MCF 10A (cell line): ENCODE results near the gene NUDT17. TPM values are rescaled to one million over a fixed set of nuclear protein-coding genes. Genes with fewer than 3 reads are reported as not detected.
"Not testable (repeated sequence)": the region's sequence is repeated elsewhere in the genome, so short reads cannot be mapped to it uniquely, and the experiment has no call there.

Experiments
- BruUV-seq: library from RNA; stranded (reverse); fragments of 400-500 nt; replicated peaks from 2 replicates; lab custom pipeline; 2021; lab: Mats Ljungman, UMichigan
- CTCF ChIA-PET: fragments of 300-600 bp; sonication (Branson Sonifier 250); formaldehyde crosslinking; extraction: SDS; loops from one replicate; lab custom pipeline; 2021; ENCODE audit warnings: antibody characterized with exemption, inconsistent platforms; lab: Yijun Ruan, JAX
- POLR2A ChIA-PET: fragments of 300-600, 350-650 bp; sonication (Branson Sonifier 250); formaldehyde crosslinking; extraction: SDS; loops from one replicate; lab custom pipeline; 2020; ENCODE audit warnings: antibody characterized with exemption, inconsistent platforms; lab: Yijun Ruan, JAX
- DNase-seq: peaks from one replicate; pipeline ENCODE4 v3.0.0-alpha.2; 2018; ENCODE audit not compliant: unreplicated experiment
- H3K27ac Mint-ChIP-seq: one replicate; pipeline ENCODE4 v1.8.0; 2022; ENCODE audit warnings: mild to moderate bottlenecking, low read depth, mixed read lengths; ENCODE audit not compliant: unreplicated experiment
- H3K27me3 Mint-ChIP-seq: one replicate; pipeline ENCODE4 v1.8.0; 2022; ENCODE audit warnings: mixed read lengths; ENCODE audit not compliant: insufficient read depth, unreplicated experiment
- H3K36me3 Mint-ChIP-seq: one replicate; pipeline ENCODE4 v1.8.0; 2022; ENCODE audit warnings: mild to moderate bottlenecking, moderate library complexity, mixed read lengths; ENCODE audit not compliant: insufficient read depth, unreplicated experiment
- H3K4me1 Mint-ChIP-seq: one replicate; pipeline ENCODE4 v1.8.0; 2022; ENCODE audit warnings: mixed read lengths; ENCODE audit not compliant: insufficient read depth, unreplicated experiment
- H3K4me3 Mint-ChIP-seq: one replicate; pipeline ENCODE4 v1.8.0; 2022; ENCODE audit warnings: mild to moderate bottlenecking, moderate library complexity, mixed read lengths; ENCODE audit not compliant: unreplicated experiment
- H3K9me3 Mint-ChIP-seq: one replicate; pipeline ENCODE4 v1.8.0; 2022; ENCODE audit warnings: mixed read lengths; ENCODE audit not compliant: unreplicated experiment
- CTCF ChIP-seq: fragments of 200-600 bp; IDR thresholded peaks from one replicate; pipeline ENCODE4 v1.8.0; 2022; ENCODE audit warnings: antibody characterized with exemption, mild to moderate bottlenecking; ENCODE audit not compliant: unreplicated experiment
- intact Hi-C: fragments of 100-400 bp; cut with micrococcal nuclease; formaldehyde crosslinking; loops from 2 replicates; pipeline ENCODE4 v1.14.1; 2022
- total RNA-seq: library from RNA; stranded (reverse); gene quantifications from 2 replicates; pipeline ENCODE4 v1.2.3, GENCODE V29; 2022

The NUDT17 gene
- total RNA-seq, 1 experiment from 2014 or later = 4.6 TPM

GRCh38 chr1:145804235-145805045 lies 41.0 kb upstream of the NUDT17 start:
- no peak for DNase-seq
- no peak for TF ChIP-seq CTCF
- H3K27ac Mint-ChIP-seq = no peak overlapping the region
- intact Hi-C loops = no loop called here
- ChIA-PET CTCF (interaction anchor here (0.9 to 1.7 kb wide), 4 partner anchors 10 to 84 kb away, joined by 3 to 6 read pairs (median 4); no protein-coding TSS in a partner anchor), POLR2A (interaction anchor here (0.8 to 7.2 kb wide), 8 partner anchors 14 to 154 kb away, joined by 3 to 46 read pairs (median 4); partner anchors contain the start of genes LIX1L, PIAS3, POLR3C and RNF115)
- H3K9me3 Mint-ChIP-seq = no peaks in the 10 kb centered on the region
- no peak overlapping the region for H3K4me3 Mint-ChIP-seq
- H3K4me1 Mint-ChIP-seq = peaks cover 41% of the 10 kb centered on the region
- H3K27me3 Mint-ChIP-seq = no peaks in the 10 kb centered on the region
- H3K36me3 Mint-ChIP-seq = no peaks in the 10 kb centered on the region
- BruUV-seq = no TSS peak

GRCh38 chr1:145805057-145805456 lies 40.4 kb upstream of the NUDT17 start:
- Mint-ChIP-seq H3K4me1 (peaks cover 40% of the 10 kb centered on the region), H3K9me3 (no peaks in the 10 kb centered on the region), H3K27me3 (no peaks in the 10 kb centered on the region), H3K36me3 (no peaks in the 10 kb centered on the region), H3K4me3 (no peak overlapping the region), H3K27ac (no peak overlapping the region)
- no peak for DNase-seq
- no peak for TF ChIP-seq CTCF
- CTCF ChIA-PET = interaction anchor here (1.0 to 1.7 kb wide), 2 partner anchors 13 to 19 kb away, joined by 3 to 5 read pairs; partner anchors contain the start of genes POLR3C and RNF115
- BruUV-seq = no TSS peak
- intact Hi-C loops = no loop called here
- POLR2A ChIA-PET = interaction anchor here (0.8 to 7.2 kb wide), 4 partner anchors 19 to 153 kb away, joined by 3 to 46 read pairs (median 14); partner anchors contain the start of genes LIX1L, POLR3C and RNF115

- Mint-ChIP-seq H3K27ac (no peak overlapping the region), H3K9me3 (no peaks in the 10 kb centered on the region), H3K36me3 (no peaks in the 10 kb centered on the region), H3K4me3 (no peak overlapping the region), H3K4me1 (peaks cover 26% of the 10 kb centered on the region), H3K27me3 (no peaks in the 10 kb centered on the region)
- ChIA-PET POLR2A (interaction anchor here (0.9 to 7.2 kb wide), 5 partner anchors 10 to 158 kb away, joined by 3 to 46 read pairs (median 4); partner anchors contain the start of genes ANKRD34A, POLR3C, POLR3GL and RNF115), CTCF (interaction anchor here (0.6 to 1.0 kb wide), 2 partner anchors 10 to 11 kb away, joined by 3 to 5 read pairs; no protein-coding TSS in a partner anchor)
- TF ChIP-seq CTCF = no peak
- no peak for DNase-seq
- BruUV-seq = no TSS peak
- intact Hi-C loops = no loop called here
These were observed 39.0 kb upstream of the NUDT17 start for GRCh38 chr1:145806408-145806807.

GRCh38 chr1:145806844-145807243 lies 38.6 kb upstream of the NUDT17 start:
- intact Hi-C loops = no loop called here
- no peak overlapping the region for H3K4me3 Mint-ChIP-seq
- CTCF ChIA-PET = no interaction called here
- no TSS peak for BruUV-seq
- no peak for DNase-seq
- no peaks in the 10 kb centered on the region for H3K9me3 Mint-ChIP-seq
- peaks cover 25% of the 10 kb centered on the region for H3K4me1 Mint-ChIP-seq
- TF ChIP-seq CTCF = no peak
- no peaks in the 10 kb centered on the region for H3K36me3 Mint-ChIP-seq
- H3K27ac Mint-ChIP-seq = no peak overlapping the region
- H3K27me3 Mint-ChIP-seq = no peaks in the 10 kb centered on the region
- POLR2A ChIA-PET = interaction anchor here (1.4 to 7.2 kb wide), 4 partner anchors 11 to 157 kb away, joined by 4 to 46 read pairs (median 4); partner anchors contain the start of genes ANKRD34A, POLR3C, POLR3GL and RNF115

GRCh38 chr1:145812977-145813810 lies 32.2 kb upstream of the NUDT17 start:
- POLR2A ChIA-PET, H3K4me1 Mint-ChIP-seq, BruUV-seq, H3K9me3 Mint-ChIP-seq, DNase-seq, CTCF ChIA-PET, H3K36me3 Mint-ChIP-seq, intact Hi-C loops, H3K4me3 Mint-ChIP-seq, H3K27me3 Mint-ChIP-seq, H3K27ac Mint-ChIP-seq: not testable (repeated sequence)
